CD14-positive monocyte (primary cell): ENCODE results near the gene PCDHA9. TPM values are rescaled to one million over a fixed set of nuclear protein-coding genes. Genes with fewer than 3 reads are reported as not detected.
"Not testable (repeated sequence)": the region's sequence is repeated elsewhere in the genome, so short reads cannot be mapped to it uniquely, and the experiment has no call there.

ENCODE experiments used
- DNase-seq, 3 donors: peaks; one replicate each; pipeline ENCODE4 v3.0.0-alpha.2; 2011 to 2022
- H2AFZ ChIP-seq: 2 replicates; pipeline ENCODE4 v1.6.0; 2012; ENCODE audit warnings: mild to moderate bottlenecking, low read depth, low read length, inconsistent platforms; ENCODE audit not compliant: insufficient read depth, poor library complexity, severe bottlenecking
- H3K27ac ChIP-seq, 2 donors: 1 replicate in 1 of 2; 2 replicates in 1 of 2; pipeline ENCODE4 v1.5.1; 2012 to 2013; ENCODE audit warnings: low read length in 2 of 2, control low read depth in 1 of 2, inconsistent platforms in 1 of 2, low read depth in 1 of 2, mild to moderate bottlenecking in 1 of 2
- H3K27me3 ChIP-seq, 2 donors: one replicate each; pipeline versions ENCODE4 v1.6.0 to v1.6.1; 2011 to 2013; ENCODE audit warnings: low read length in 2 of 2; ENCODE audit not compliant: control insufficient read depth in 2 of 2, insufficient read depth in 2 of 2
- H3K36me3 ChIP-seq, 2 donors: replicated peaks in 1 of 2; 1 replicate in 1 of 2; 2 replicates in 1 of 2; pipeline versions ENCODE4 v1.5.1 to v1.6.1; 2012 to 2013; ENCODE audit warnings: low read length in 2 of 2, control low read depth in 1 of 2, inconsistent platforms in 1 of 2, mild to moderate bottlenecking in 1 of 2; ENCODE audit not compliant: insufficient read depth in 2 of 2, control insufficient read depth in 1 of 2
- H3K4me1 ChIP-seq, 2 donors: 1 replicate in 1 of 2; 2 replicates in 1 of 2; pipeline versions ENCODE4 v1.5.1 to v1.6.1; 2012 to 2013; ENCODE audit warnings: low read length in 2 of 2, control low read depth in 1 of 2, inconsistent platforms in 1 of 2, mild to moderate bottlenecking in 1 of 2, moderate library complexity in 1 of 2; ENCODE audit not compliant: insufficient read depth in 2 of 2, control insufficient read depth in 1 of 2
- H3K4me2 ChIP-seq: replicated peaks from 2 replicates; pipeline ENCODE3; 2012; ENCODE audit warnings: low read length, moderate library complexity, mild to moderate bottlenecking; ENCODE audit not compliant: poor library complexity, severe bottlenecking; ENCODE audit errors: extremely low read depth
- H3K4me3 ChIP-seq, 3 experiments: fragments of 200-600 bp in 1 of 3; sonication (generic) in 1 of 3; replicated peaks in 1 of 3; 1 replicate in 2 of 3; 2 replicates in 1 of 3; pipeline ENCODE4 v1.5.1; 2011 to 2013; ENCODE audit warnings: low read length in 3 of 3, mild to moderate bottlenecking in 3 of 3, control low read depth in 2 of 3, low read depth in 2 of 3, inconsistent platforms in 1 of 3, moderate library complexity in 1 of 3
- H3K79me2 ChIP-seq: 2 replicates; pipeline ENCODE4 v1.6.0; 2012; ENCODE audit warnings: mild to moderate bottlenecking, control low read depth, inconsistent platforms, low read length, moderate library complexity; ENCODE audit not compliant: insufficient read depth
- H3K9ac ChIP-seq: 2 replicates; pipeline ENCODE4 v1.6.0; 2017; ENCODE audit warnings: low read length, mild to moderate bottlenecking; ENCODE audit not compliant: insufficient read depth, poor library complexity, severe bottlenecking
- H3K9me3 ChIP-seq, 2 donors: replicated peaks in 1 of 2; 1 replicate in 1 of 2; 2 replicates in 1 of 2; pipeline versions ENCODE4 v1.5.1 to v1.6.1; 2012 to 2013; ENCODE audit warnings: low read length in 2 of 2, control low read depth in 1 of 2; ENCODE audit not compliant: control insufficient read depth in 1 of 2, insufficient read depth in 1 of 2
- H4K20me1 ChIP-seq: 2 replicates; pipeline ENCODE4 v1.6.0; 2012; ENCODE audit warnings: mild to moderate bottlenecking, low read length, control low read depth, moderate library complexity; ENCODE audit not compliant: insufficient read depth
- H3K27ac Mint-ChIP-seq, 7 donors: one replicate each; pipeline ENCODE4 v1.8.0; 2020; ENCODE audit warnings: mild to moderate bottlenecking in 7 of 7, mixed read lengths in 7 of 7, moderate library complexity in 6 of 7, inconsistent platforms in 2 of 7
- H3K27me3 Mint-ChIP-seq, 3 donors: one replicate each; pipeline ENCODE4 v1.8.0; 2021 to 2022; ENCODE audit warnings: low read depth in 3 of 3, mild to moderate bottlenecking in 3 of 3, mixed read lengths in 3 of 3, moderate library complexity in 3 of 3, inconsistent platforms in 1 of 3
- H3K36me3 Mint-ChIP-seq, 2 donors: one replicate each; pipeline ENCODE4 v1.8.0; 2020; ENCODE audit warnings: mixed read lengths in 2 of 2, inconsistent platforms in 1 of 2, mild to moderate bottlenecking in 1 of 2
- H3K4me1 Mint-ChIP-seq: one replicate; pipeline ENCODE4 v1.8.0; 2020; ENCODE audit warnings: mild to moderate bottlenecking, mixed read lengths
- H3K4me3 Mint-ChIP-seq, 2 donors: one replicate each; pipeline ENCODE4 v1.8.0; 2020; ENCODE audit warnings: mild to moderate bottlenecking in 2 of 2, mixed read lengths in 2 of 2, moderate library complexity in 1 of 2
- H3K9me3 Mint-ChIP-seq, 7 donors: one replicate each; pipeline ENCODE4 v1.8.0; 2020 to 2022; ENCODE audit warnings: mixed read lengths in 7 of 7, mild to moderate bottlenecking in 6 of 7, moderate library complexity in 6 of 7, inconsistent platforms in 2 of 7
- WGBS: methylation state at CpG from one replicate; pipeline ENCODE4 v1.1.5; 2013; ENCODE audit warnings: missing lambda C conversion rate; ENCODE audit not compliant: insufficient coverage; 5-methylcytosine and 5-hydroxymethylcytosine counted together
- intact Hi-C, 2 donors: fragments of 100-400 bp; cut with micrococcal nuclease; formaldehyde crosslinking; loops; one replicate each; pipeline versions ENCODE4 v1.15.0 to v1.15.1; 2023
- polyA minus RNA-seq: library from RNA; depleted of rRNA, polyadenylated mRNA; stranded (reverse); fragments of >200 nt; gene quantifications from 2 replicates; pipeline ENCODE4 v1.2.3, GENCODE V29; 2012
- polyA plus RNA-seq, 3 donors: library from polyadenylated mRNA; depleted of rRNA in 1 of 3; unstranded in 2 of 3; stranded (reverse) in 1 of 3; fragments of 300-500 nt in 2 of 3; fragments of >200 nt in 1 of 3; fragmentation: Illumina TruSeq in 2 of 3; gene quantifications; 1 replicate in 2 of 3; 2 replicates in 1 of 3; pipeline ENCODE4 v1.2.3, GENCODE V29; 2012 to 2021
- total RNA-seq, 12 experiments: library from RNA in 1 of 12; stranded (reverse) in 1 of 12; fragments of 120-200 nt in 1 of 12; gene quantifications; one replicate each; pipeline ENCODE4 v1.2.4 and lab custom pipeline; 2013 to 2026; ENCODE audit warnings: mixed read lengths in 6 of 12, inconsistent platforms in 1 of 12
- TF ChIP-seq, protein P1 (sequence below): fragments of 200-600 bp; IDR thresholded peaks from one replicate; pipeline ENCODE4 v1.8.0; 2022; ENCODE audit warnings: antibody characterized with exemption, mild to moderate bottlenecking

The PCDHA9 gene, protein sequence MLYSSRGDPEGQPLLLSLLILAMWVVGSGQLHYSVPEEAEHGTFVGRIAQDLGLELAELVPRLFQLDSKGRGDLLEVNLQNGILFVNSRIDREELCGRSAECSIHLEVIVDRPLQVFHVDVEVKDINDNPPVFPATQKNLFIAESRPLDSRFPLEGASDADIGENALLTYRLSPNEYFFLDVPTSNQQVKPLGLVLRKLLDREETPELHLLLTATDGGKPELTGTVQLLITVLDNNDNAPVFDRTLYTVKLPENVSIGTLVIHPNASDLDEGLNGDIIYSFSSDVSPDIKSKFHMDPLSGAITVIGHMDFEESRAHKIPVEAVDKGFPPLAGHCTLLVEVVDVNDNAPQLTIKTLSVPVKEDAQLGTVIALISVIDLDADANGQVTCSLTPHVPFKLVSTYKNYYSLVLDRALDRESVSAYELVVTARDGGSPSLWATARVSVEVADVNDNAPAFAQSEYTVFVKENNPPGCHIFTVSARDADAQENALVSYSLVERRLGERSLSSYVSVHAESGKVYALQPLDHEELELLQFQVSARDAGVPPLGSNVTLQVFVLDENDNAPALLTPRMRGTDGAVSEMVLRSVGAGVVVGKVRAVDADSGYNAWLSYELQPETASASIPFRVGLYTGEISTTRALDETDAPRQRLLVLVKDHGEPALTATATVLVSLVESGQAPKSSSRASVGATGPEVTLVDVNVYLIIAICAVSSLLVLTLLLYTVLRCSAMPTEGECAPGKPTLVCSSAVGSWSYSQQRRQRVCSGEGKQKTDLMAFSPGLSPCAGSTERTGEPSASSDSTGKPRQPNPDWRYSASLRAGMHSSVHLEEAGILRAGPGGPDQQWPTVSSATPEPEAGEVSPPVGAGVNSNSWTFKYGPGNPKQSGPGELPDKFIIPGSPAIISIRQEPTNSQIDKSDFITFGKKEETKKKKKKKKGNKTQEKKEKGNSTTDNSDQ
- total RNA-seq (2013): not detected
- polyA plus RNA-seq: not detected
- not detected in 2 replicates for polyA minus RNA-seq
- total RNA-seq (lab: John Stamatoyannopoulos, UW): 0 to 1.1 (median 0) reads per million in 11 experiments

DNA sequence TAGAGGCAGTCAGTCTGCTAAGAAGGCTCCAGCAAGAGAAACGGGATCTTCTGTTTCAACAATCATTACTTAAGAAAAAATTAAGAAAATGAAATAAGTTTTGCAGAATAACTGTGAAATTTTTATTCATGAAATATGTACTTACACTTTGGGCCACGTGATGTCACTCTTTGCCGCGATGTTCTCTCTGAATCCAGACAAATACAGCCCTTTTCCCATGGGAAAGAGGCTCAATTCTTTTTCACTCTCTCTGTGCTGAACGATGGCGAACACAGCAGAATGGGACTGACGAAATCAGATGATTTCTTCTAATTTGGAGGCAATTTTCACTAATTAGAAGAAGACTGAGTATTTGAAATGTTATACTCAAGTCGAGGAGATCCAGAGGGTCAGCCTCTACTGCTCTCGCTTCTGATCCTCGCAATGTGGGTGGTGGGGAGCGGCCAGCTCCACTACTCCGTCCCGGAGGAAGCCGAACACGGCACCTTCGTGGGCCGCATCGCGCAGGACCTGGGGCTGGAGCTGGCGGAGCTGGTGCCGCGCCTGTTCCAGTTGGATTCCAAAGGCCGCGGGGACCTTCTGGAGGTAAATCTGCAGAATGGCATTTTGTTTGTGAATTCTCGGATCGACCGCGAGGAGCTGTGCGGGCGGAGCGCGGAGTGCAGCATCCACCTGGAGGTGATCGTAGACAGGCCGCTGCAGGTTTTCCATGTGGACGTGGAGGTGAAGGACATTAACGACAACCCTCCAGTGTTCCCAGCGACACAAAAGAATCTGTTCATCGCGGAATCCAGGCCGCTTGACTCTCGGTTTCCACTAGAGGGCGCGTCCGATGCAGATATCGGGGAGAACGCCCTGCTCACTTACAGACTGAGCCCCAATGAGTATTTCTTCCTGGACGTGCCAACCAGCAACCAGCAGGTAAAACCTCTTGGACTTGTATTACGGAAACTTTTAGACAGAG lies at the start of gene PCDHA9:
TSS of gene PCDHA9 (plus strand) at position 244 of the 964 bp plus-strand sequence. CDS start at position 358, 114 bp downstream.
- H3K27me3 Mint-ChIP-seq, H3K27me3 ChIP-seq, H3K4me1 ChIP-seq, H4K20me1 ChIP-seq, H3K4me1 Mint-ChIP-seq, H3K9ac ChIP-seq, H3K4me2 ChIP-seq, H2AFZ ChIP-seq, H3K36me3 Mint-ChIP-seq, intact Hi-C loops, H3K27ac ChIP-seq, H3K4me3 ChIP-seq, DNase-seq, H3K36me3 ChIP-seq, H3K79me2 ChIP-seq: not testable (repeated sequence)
- Mint-ChIP-seq H3K27ac (peak within 1 kb of the TSS in 1 of 7 donors; percentile 41), H3K4me3 (peak within 1 kb of the TSS in 1 of 2 donors; percentile 3), H3K9me3 (peaks cover 19 to 48% (median 24%) of the 10 kb centered on the region in 7 donors)
- peaks cover 32 to 43% of the 10 kb centered on the region in 2 donors for H3K9me3 ChIP-seq
- 26% methylated on average over 22 of the region's 48 CpGs for WGBS

DNA sequence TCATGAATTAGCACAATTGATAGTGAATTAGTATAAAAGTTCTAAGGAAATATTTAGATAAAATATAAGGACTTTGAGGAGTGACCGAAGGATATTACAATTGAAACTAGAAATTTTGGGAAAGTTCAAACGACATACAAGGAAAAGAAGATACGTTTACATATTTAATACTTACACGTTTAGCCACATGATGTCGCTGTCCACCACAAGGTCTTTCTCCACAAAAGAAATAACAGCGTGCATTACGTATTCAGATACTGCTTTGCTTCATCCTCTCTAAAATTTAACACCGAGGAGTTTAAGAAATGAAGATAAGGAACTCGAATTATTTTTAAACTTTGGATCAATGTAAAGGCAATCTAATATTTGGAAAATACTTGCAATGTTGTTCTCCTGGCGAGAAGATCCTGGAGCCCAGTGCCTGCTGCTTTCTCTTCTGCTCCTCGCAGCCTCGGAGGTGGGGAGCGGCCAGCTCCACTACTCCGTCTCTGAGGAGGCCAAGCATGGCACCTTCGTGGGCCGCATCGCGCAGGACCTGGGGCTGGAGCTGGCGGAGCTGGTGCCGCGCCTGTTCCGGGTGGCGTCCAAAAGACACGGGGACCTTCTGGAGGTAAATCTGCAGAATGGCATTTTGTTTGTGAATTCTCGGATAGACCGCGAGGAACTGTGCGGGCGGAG lies 47.2 kb upstream of the PCDHA9 start, which contains the start of gene PCDHA3:
TSS of gene PCDHA3 (plus strand) at position 242 of the 678 bp plus-strand sequence.
- Histone ChIP-seq H3K4me2 (no peak within 1 kb of the TSS), H3K27me3 (peaks cover 0 to 26% of the 10 kb centered on the region in 2 donors), H3K79me2 (no peaks in the 10 kb centered on the region), H3K36me3 (no peaks in the 10 kb centered on the region), H4K20me1 (no peaks in the 10 kb centered on the region), H3K27ac (no peak within 1 kb of the TSS), H3K9me3 (peaks cover 39 to 66% of the 10 kb centered on the region in 2 donors), H3K4me1 (no peaks in the 10 kb centered on the region), H2AFZ (peak within 1 kb of the TSS; percentile 21), H3K4me3 (peak within 1 kb of the TSS in 1 of 3 experiments; percentile 23), H3K9ac (no peak within 1 kb of the TSS)
- Mint-ChIP-seq H3K4me3 (no peak within 1 kb of the TSS), H3K27me3 (peaks cover 5 to 25% (median 21%) of the 10 kb centered on the region in 3 donors), H3K36me3 (peaks cover 0 to 8% of the 10 kb centered on the region in 2 donors), H3K4me1 (no peaks in the 10 kb centered on the region), H3K9me3 (peaks cover 34 to 66% (median 56%) of the 10 kb centered on the region in 7 donors), H3K27ac (no peak within 1 kb of the TSS)
- DNase-seq: no peak
- TF ChIP-seq, protein P1, sequence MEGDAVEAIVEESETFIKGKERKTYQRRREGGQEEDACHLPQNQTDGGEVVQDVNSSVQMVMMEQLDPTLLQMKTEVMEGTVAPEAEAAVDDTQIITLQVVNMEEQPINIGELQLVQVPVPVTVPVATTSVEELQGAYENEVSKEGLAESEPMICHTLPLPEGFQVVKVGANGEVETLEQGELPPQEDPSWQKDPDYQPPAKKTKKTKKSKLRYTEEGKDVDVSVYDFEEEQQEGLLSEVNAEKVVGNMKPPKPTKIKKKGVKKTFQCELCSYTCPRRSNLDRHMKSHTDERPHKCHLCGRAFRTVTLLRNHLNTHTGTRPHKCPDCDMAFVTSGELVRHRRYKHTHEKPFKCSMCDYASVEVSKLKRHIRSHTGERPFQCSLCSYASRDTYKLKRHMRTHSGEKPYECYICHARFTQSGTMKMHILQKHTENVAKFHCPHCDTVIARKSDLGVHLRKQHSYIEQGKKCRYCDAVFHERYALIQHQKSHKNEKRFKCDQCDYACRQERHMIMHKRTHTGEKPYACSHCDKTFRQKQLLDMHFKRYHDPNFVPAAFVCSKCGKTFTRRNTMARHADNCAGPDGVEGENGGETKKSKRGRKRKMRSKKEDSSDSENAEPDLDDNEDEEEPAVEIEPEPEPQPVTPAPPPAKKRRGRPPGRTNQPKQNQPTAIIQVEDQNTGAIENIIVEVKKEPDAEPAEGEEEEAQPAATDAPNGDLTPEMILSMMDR: no peak
- intact Hi-C loops: no loop called here
- WGBS: 29% methylated on average over 20 of the region's 29 CpGs
